Heart left ventricle (tissue), 16 donors: ENCODE data around the gene ARMH4. TPM values are rescaled to one million over a fixed set of nuclear protein-coding genes. Genes with fewer than 3 reads are reported as not detected.
A peak's percentile ranks its signal among the peaks of the same experiment; 100 is the strongest.

Experiments used
- ATAC-seq, 4 donors: fragments of 200-7000 bp; cut with Tn5 transposase; one replicate each; pipeline ENCODE4 v1.9.1; 2020 to 2022; ENCODE audit warnings: moderate library complexity in 4 of 4, mild to moderate bottlenecking in 3 of 4, moderate number of reproducible peaks in 1 of 4
- DNase-seq, 5 donors: peaks; one replicate each; pipeline ENCODE4 v3.0.0-alpha.2; 2020
- H3K27ac ChIP-seq, 12 donors: fragments of 200-600 bp; sonication (generic) in 4 of 12; one replicate each; pipeline versions ENCODE4 v1.5.0 to v1.8.0; 2016 to 2022; ENCODE audit warnings: mild to moderate bottlenecking in 2 of 12
- H3K27me3 ChIP-seq, 9 donors: fragments of 200-600 bp; sonication (generic) in 2 of 9; one replicate each; pipeline versions ENCODE4 v1.5.1 to v1.8.0; 2016 to 2022; ENCODE audit warnings: mild to moderate bottlenecking in 3 of 9
- H3K36me3 ChIP-seq, 9 donors: fragments of 200-600 bp; sonication (generic) in 2 of 9; one replicate each; pipeline versions ENCODE4 v1.5.0 to v1.8.0; 2018 to 2022; ENCODE audit warnings: mild to moderate bottlenecking in 2 of 9
- H3K4me1 ChIP-seq, 12 donors: fragments of 200-600 bp; sonication (generic) in 4 of 12; one replicate each; pipeline versions ENCODE4 v1.5.0 to v1.8.0; 2016 to 2022; ENCODE audit warnings: mild to moderate bottlenecking in 3 of 12
- H3K4me3 ChIP-seq, 12 donors: fragments of 200-600 bp; sonication (generic) in 4 of 12; one replicate each; pipeline versions ENCODE4 v1.5.0 to v1.8.0; 2017 to 2022; ENCODE audit warnings: mild to moderate bottlenecking in 9 of 12, moderate library complexity in 4 of 12
- H3K9me3 ChIP-seq, 12 donors: fragments of 200-600 bp; sonication (generic) in 4 of 12; one replicate each; pipeline versions ENCODE4 v1.5.0 to v1.8.0; 2016 to 2022; ENCODE audit warnings: mild to moderate bottlenecking in 1 of 12
- CTCF ChIP-seq, 12 donors: fragments of 200-600 bp; sonication (generic) in 4 of 12; IDR thresholded peaks; one replicate each; pipeline versions ENCODE4 v1.5.0 to v1.8.0; 2018 to 2022; ENCODE audit warnings: antibody characterized with exemption in 12 of 12, mild to moderate bottlenecking in 5 of 12
- POLR2A ChIP-seq, 2 donors: fragments of 450-650 bp; IDR thresholded peaks; one replicate each; pipeline ENCODE4 v1.6.1; 2017; ENCODE audit warnings: antibody characterized with exemption in 2 of 2, mild to moderate bottlenecking in 2 of 2, moderate library complexity in 2 of 2
- WGBS, 4 donors: extraction: QIAGEN DNeasy Blood & Tissue Kit in 2 of 4; methylation state at CpG; one replicate each; pipeline versions ENCODE4 v1.1.5 to v1.1.7; 2013 to 2018; 5-methylcytosine and 5-hydroxymethylcytosine counted together
- intact Hi-C, 10 donors: fragments of 100-400 bp; cut with DNase I; formaldehyde crosslinking; loops; one replicate each; pipeline versions ENCODE4 v1.11.1 to v1.14.2; 2022
- polyA plus RNA-seq, 2 donors: library from polyadenylated mRNA; stranded (reverse); fragments of 200-250 nt; gene quantifications; one replicate each; pipeline ENCODE4 v1.2.3, GENCODE V29; 2013
- total RNA-seq, 9 donors: library from RNA; depleted of rRNA in 2 of 9; stranded (reverse); fragments of >200 nt in 2 of 9; fragmentation: NEBNext Ultra II Directional in 3 of 9; extraction: Animal tissue kit (Norgen Biotek cat#: 25700) in 3 of 9; gene quantifications; one replicate each; pipeline versions ENCODE4 v1.1.0 to v1.2.4, GENCODE V29; 2016 to 2023
- donor health status: ischemic (EF 13 %, LVEDD 7.1; RV severe dilation, severe dysfunction).
- donor health status: healthy with polysubstance abuse.
- donor health status: DM: no; HTN: yes; CAD: no.
- donor health status: DM: no; HTN: no; CAD: no.
- donor health status: ischemic (EF 25% LVEDD 6.9; RV normal size, moderate dysfunction).
- donor health status: ischemic (EF 25% LVEDD 5.7; RV mildly dilated, moderate dysfunction).
- donor health status: healthy.
- donor health status: DM: yes; HTN: yes; CAD: no.
- donor health status: ischemic (EF 35%, LVEDD 5.7; RV mildly dilated, moderate dysfunction).
- donor health status: nonischemic (EF 11% LVEDD 7.7; RV severe dilation, severe dysfunction).
- donor health status: DM: yes; HTN: yes; CAD: no.
- donor health status: PGD.
- donor health status: ischemic (EF 29% LVEDD 5.4; RV normal size, mild dysfunction).
- donor health status: nonischemic (EF 23%, LVEDD 6.1; RV moderate dilation, normal function).

The ARMH4 gene
- total and polyA plus RNA-seq, 11 donors, result 1.8 to 13.4 (median 9.7) TPM

DNA sequence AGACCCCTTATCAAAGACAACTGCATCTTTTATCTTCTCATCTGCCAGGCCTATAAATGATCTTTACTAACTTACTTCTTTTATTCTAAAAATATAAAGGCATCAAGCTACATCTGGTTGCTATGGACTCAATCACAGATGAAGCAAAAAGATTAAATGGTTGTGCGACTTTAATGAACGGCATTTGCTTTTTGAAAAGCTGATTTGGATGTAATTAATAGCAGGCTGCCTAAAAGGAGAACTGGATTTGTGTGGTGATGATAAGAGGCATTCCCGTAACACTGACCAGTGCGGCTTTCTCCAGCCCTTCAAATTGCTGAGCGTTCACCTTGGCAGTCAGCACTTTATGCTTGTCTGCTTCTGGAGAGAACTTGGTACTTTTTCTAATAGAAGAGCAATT lies 103.8 kb downstream of the ARMH4 start:
- WGBS, 4 donors, result 23 to 33% (median 30%) methylated on average over 5 of the region's 5 CpGs
- Histone ChIP-seq H3K9me3 (peaks cover 0 to 6% (median 0%) of the 10 kb centered on the region in 12 donors), H3K36me3 (no peaks in the 10 kb centered on the region), H3K27ac (no peak overlapping the region), H3K4me3 (no peak overlapping the region), H3K4me1 (peaks cover 0 to 15% (median 0%) of the 10 kb centered on the region in 12 donors), H3K27me3 (no peaks in the 10 kb centered on the region)
- ATAC-seq, result peak in 2 of 4 donors; percentile 49 to 56
- no peak for DNase-seq
- intact Hi-C loops, result no loop called here
- no peak for TF ChIP-seq POLR2A (IDR thresholded peaks at IDR 0.05)
- TF ChIP-seq CTCF (IDR thresholded peaks at IDR 0.05), result no peak

DNA sequence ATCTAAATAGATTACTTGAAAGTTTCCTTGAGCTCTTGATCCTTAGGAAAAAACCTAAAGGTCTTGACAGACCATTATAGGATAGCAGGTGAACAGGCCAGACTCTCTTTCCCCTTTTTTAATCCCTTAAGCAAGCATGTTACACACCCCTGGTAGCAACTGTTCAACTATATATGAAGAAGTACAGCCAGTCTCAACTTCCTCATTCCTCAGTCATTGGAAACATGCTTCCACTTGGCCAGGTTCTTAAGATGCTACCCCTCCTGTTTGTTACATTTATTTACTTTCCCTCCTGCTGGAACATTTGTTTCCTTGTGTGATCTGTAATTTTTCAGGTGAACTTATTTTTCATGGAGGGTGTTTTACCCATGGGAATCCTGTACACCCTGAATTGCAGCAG lies 124.1 kb downstream of the ARMH4 start:
- DNase-seq, result no peak
- Histone ChIP-seq H3K4me1 (no peaks in the 10 kb centered on the region), H3K27me3 (no peaks in the 10 kb centered on the region), H3K27ac (no peak overlapping the region), H3K4me3 (no peak overlapping the region), H3K36me3 (no peaks in the 10 kb centered on the region), H3K9me3 (no peaks in the 10 kb centered on the region)
- TF ChIP-seq POLR2A (IDR thresholded peaks at IDR 0.05) (no peak), CTCF (IDR thresholded peaks at IDR 0.05) (no peak)
- intact Hi-C loops, result no loop called here
- ATAC-seq, result no peak

DNA sequence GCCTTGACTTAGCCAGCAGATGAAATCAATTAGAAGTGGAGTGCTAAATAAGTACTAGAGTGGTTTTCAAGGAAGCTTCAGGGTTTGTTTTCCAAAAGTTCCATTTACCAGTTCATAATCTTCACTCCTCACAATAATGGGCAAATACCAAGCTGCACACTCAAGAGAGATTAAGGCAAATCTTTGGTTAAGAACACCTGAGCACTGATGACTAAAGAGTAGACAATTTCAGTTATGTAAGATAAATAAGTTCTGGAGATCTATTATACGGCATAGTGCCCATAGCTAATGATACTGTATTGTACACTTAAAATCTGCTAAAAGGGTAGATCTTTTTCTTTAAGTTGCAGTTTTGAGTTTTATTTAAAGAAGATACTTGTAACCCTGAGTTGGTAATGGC lies 125.0 kb downstream of the ARMH4 start:
- no peaks in the 10 kb centered on the region for H3K27me3 ChIP-seq
- ATAC-seq, result no peak
- intact Hi-C loops, result no loop called here
- no peak for DNase-seq
- no peaks in the 10 kb centered on the region for H3K36me3 ChIP-seq
- H3K27ac ChIP-seq, result no peak overlapping the region
- WGBS, 4 donors, result 91 to 98% (median 95%) methylated on average over 1 of the region's 1 CpG
- no peak overlapping the region for H3K4me3 ChIP-seq
- H3K4me1 ChIP-seq, result no peaks in the 10 kb centered on the region
- TF ChIP-seq POLR2A (IDR thresholded peaks at IDR 0.05) (no peak), CTCF (IDR thresholded peaks at IDR 0.05) (no peak)
- no peaks in the 10 kb centered on the region for H3K9me3 ChIP-seq

DNA sequence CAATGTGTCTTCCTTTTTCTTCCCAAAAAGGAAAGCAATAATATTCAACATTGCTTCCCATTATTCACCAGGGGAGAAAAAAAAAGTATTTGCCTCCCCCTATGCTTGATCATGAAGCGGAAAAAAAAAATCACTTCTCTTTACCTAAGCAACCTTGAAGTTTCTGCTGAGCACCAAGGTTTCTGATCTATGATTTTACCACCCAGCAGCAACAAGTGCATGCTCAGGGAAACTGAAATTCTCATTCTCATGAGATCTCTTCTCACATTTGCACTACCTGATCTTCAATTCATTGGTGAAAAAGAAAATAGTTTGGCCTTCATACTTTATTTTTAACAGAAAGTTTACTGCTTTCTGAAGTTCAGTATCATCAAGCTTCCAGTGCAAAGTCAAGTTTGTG lies 125.8 kb downstream of the ARMH4 start:
- no peaks in the 10 kb centered on the region for H3K9me3 ChIP-seq
- DNase-seq (no peak), ATAC-seq (no peak)
- H3K4me3 ChIP-seq, result no peak overlapping the region
- intact Hi-C loops, result no loop called here
- WGBS, 4 donors, result 86 to 100% (median 98%) methylated on average over 1 of the region's 1 CpG
- no peaks in the 10 kb centered on the region for H3K36me3 ChIP-seq
- no peaks in the 10 kb centered on the region for H3K4me1 ChIP-seq
- no peaks in the 10 kb centered on the region for H3K27me3 ChIP-seq
- H3K27ac ChIP-seq, result no peak overlapping the region
- no peak for TF ChIP-seq CTCF (IDR thresholded peaks at IDR 0.05)
- no peak for TF ChIP-seq POLR2A (IDR thresholded peaks at IDR 0.05)
